Fibroblast of upper back skin (primary cell): ENCODE data around the gene OS9.

Experiments
- DNase-seq: peaks from one replicate; pipeline ENCODE4 v3.0.0-alpha.2; 2013

Gene OS9

DNA sequence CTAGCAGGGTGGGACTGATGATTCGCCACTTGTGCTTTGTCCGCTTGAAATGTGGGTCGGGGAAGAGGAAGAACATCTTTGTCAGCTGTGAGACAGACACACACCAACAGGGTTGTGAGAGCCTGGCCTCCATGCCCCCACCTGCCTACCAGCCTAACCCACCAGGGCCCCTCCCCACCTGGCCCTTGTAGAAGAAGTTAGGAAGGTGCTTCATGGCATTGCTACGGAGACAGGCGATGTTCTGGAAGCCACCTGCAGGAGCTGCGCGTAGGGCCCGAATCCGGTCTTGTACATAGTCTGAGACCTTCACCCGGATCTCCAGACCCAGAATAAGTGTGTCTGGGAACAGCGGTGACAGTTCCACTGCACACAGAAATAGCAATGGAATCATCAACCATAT lies 75.7 kb downstream of the OS9 start:
- no peak for DNase-seq

DNA sequence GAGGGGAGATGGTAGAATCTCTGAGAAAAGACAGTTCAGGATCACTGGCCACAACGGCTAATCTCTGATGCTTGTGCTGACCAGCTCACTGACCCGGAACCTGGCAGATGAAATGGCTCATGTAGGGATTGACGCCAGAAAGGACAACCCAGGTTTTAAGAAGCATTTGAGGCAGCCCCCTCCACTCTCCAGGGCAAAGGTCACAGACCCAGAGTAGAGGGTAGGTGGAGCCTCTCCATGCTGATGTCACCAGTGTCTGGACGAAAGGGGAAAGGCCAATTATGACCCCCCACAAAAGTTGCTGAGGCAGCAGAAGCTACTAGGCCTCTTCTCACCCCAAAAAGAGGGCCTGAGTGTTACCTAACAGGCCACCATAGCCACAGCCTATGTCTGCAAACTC lies 76.8 kb downstream of the OS9 start:
- DNase-seq, result no peak
